Measurements from ENCODE around the gene GDAP2.
A peak's percentile ranks its signal among the peaks of the same experiment; 100 is the strongest.
"Not testable (repeated sequence)": the region's sequence is repeated elsewhere in the genome, so short reads cannot be mapped to it uniquely, and the experiment has no call there.

GDAP2 gene

GRCh38 chr1:117929343-117930172 lies at the start of gene GDAP2, which contains the start of gene WDR3:
GDAP2 (minus strand) TSS chr1:117929621; CDS start chr1:117920357, 9,264 bp downstream.
WDR3 (plus strand) TSS chr1:117929739; CDS start chr1:117933320, 3,581 bp downstream.
- peak; percentile 89 for DNase-seq

GRCh38 chr1:117976381-117976780 lies 47.0 kb upstream of the GDAP2 start:
- DNase-seq = no peak

GRCh38 chr1:117971777-117972176 lies 42.4 kb upstream of the GDAP2 start:
- DNase-seq = no peak

GRCh38 chr1:117970252-117970651 lies 40.8 kb upstream of the GDAP2 start:
- no peak for DNase-seq

- DNase-seq = no peak
Measured at GRCh38 chr1:117967881-117968280, 38.5 kb upstream of the GDAP2 start.

GRCh38 chr1:117967477-117967876 lies 38.1 kb upstream of the GDAP2 start:
- DNase-seq = no peak

GRCh38 chr1:117964290-117965038 lies 35.0 kb upstream of the GDAP2 start:
- DNase-seq = no peak

- no peak for DNase-seq
Measured at GRCh38 chr1:117959364-117959763, 29.9 kb upstream of the GDAP2 start.

GRCh38 chr1:117952386-117952785 lies 23.0 kb upstream of the GDAP2 start:
- no peak for DNase-seq

GRCh38 chr1:117942293-117942692 lies 12.9 kb upstream of the GDAP2 start:
- DNase-seq = no peak

GRCh38 chr1:117933769-117934168 lies 4.3 kb upstream of the GDAP2 start:
- DNase-seq = no peak

GRCh38 chr1:117932576-117932975 lies 3.2 kb upstream of the GDAP2 start:
- no peak for DNase-seq

- DNase-seq = no peak
Measured at GRCh38 chr1:117930484-117930883, 1.1 kb upstream of the GDAP2 start.

- no peak for DNase-seq
Measured at GRCh38 chr1:117930173-117930447, 689 bp upstream of the GDAP2 start.

GRCh38 chr1:117928881-117929342 lies 509 bp downstream of the GDAP2 start:
- no peak for DNase-seq

GRCh38 chr1:117925981-117926380 lies 3.4 kb downstream of the GDAP2 start:
- no peak for DNase-seq

- not testable (repeated sequence) for DNase-seq
Measured at GRCh38 chr1:117922717-117923116, 6.7 kb downstream of the GDAP2 start.

GRCh38 chr1:117921991-117922390 lies 7.4 kb downstream of the GDAP2 start:
- no peak for DNase-seq

- no peak for DNase-seq
Measured at GRCh38 chr1:117919376-117919775, 10.0 kb downstream of the GDAP2 start.

- DNase-seq = no peak
Measured at GRCh38 chr1:117911051-117911450, 18.4 kb downstream of the GDAP2 start.

- no peak for DNase-seq
Measured at GRCh38 chr1:117905019-117905418, 24.4 kb downstream of the GDAP2 start.

- DNase-seq = no peak
Measured at GRCh38 chr1:117904485-117904884, 24.9 kb downstream of the GDAP2 start.

GRCh38 chr1:117902944-117903343 lies 26.5 kb downstream of the GDAP2 start:
- DNase-seq = no peak

GRCh38 chr1:117899801-117900200 lies 29.6 kb downstream of the GDAP2 start:
- DNase-seq = no peak
